Peyer's patch (tissue), 4 donors: Measurements from ENCODE around the gene RALGPS1. TPM values are rescaled to one million over a fixed set of nuclear protein-coding genes. Genes with fewer than 3 reads are reported as not detected.
A peak's percentile ranks its signal among the peaks of the same experiment; 100 is the strongest.

Experiments used
- DNase-seq, 3 donors: peaks; one replicate each; pipeline ENCODE4 v3.0.0-alpha.2; 2017 to 2019
- H3K27ac ChIP-seq, 4 donors: fragments of 200-600 bp; sonication (generic); one replicate each; pipeline ENCODE4 v1.5.1; 2016 to 2019
- H3K27me3 ChIP-seq, 2 donors: fragments of 200-600 bp; sonication (generic); one replicate each; pipeline ENCODE4 v1.5.1; 2019
- H3K36me3 ChIP-seq, 3 donors: fragments of 200-600 bp; sonication (generic); one replicate each; pipeline ENCODE4 v1.5.1; 2016 to 2019
- H3K4me1 ChIP-seq, 4 donors: fragments of 200-600 bp; sonication (generic); one replicate each; pipeline ENCODE4 v1.5.1; 2016 to 2019
- H3K4me3 ChIP-seq, 4 donors: fragments of 200-600 bp; sonication (generic); 1 replicate in 3 of 4; 2 replicates in 1 of 4; pipeline ENCODE4 v1.5.1; 2016 to 2019; ENCODE audit warnings: mild to moderate bottlenecking in 1 of 4
- H3K9me3 ChIP-seq, 4 donors: fragments of 200-600 bp; sonication (generic); one replicate each; pipeline ENCODE4 v1.5.1; 2016 to 2019; ENCODE audit warnings: mild to moderate bottlenecking in 1 of 4
- CTCF ChIP-seq, 6 experiments: fragments of 450-650 bp in 4 of 6; fragments of 200-600 bp in 2 of 6; sonication (generic) in 1 of 6; IDR thresholded peaks; one replicate each; pipeline ENCODE4 v1.5.1; 2017 to 2019; ENCODE audit warnings: antibody characterized with exemption in 6 of 6, mild to moderate bottlenecking in 3 of 6, moderate library complexity in 1 of 6
- POLR2A ChIP-seq, 2 donors: fragments of 450-650 bp; IDR thresholded peaks; one replicate each; pipeline ENCODE4 v1.5.1; 2017; ENCODE audit warnings: antibody characterized with exemption in 2 of 2, mild to moderate bottlenecking in 2 of 2, moderate library complexity in 2 of 2
- total RNA-seq, 4 donors: library from RNA; depleted of rRNA; stranded (reverse); fragments of >200 nt; gene quantifications; one replicate each; pipeline ENCODE4 v1.1.0, GENCODE V29; 2016

RALGPS1 gene
- total RNA-seq, 4 donors from 2014 or later: 38.8 to 158 (median 141) TPM

GRCh38 chr9:127020036-127020801 is 105.6 kb downstream of the RALGPS1 start:
- H3K4me3 ChIP-seq: no peak overlapping the region
- H3K27ac ChIP-seq: no peak overlapping the region
- H3K27me3 ChIP-seq: no peaks in the 10 kb centered on the region
- no peak for DNase-seq
- TF ChIP-seq POLR2A (IDR thresholded peaks at IDR 0.05) (no peak), CTCF (IDR thresholded peaks at IDR 0.05) (no peak)
- H3K4me1 ChIP-seq: peaks cover 0 to 6% (median 0%) of the 10 kb centered on the region in 4 donors
- H3K9me3 ChIP-seq: no peaks in the 10 kb centered on the region
- H3K36me3 ChIP-seq: peaks cover 0 to 5% (median 0%) of the 10 kb centered on the region in 3 donors

GRCh38 chr9:127020802-127021078 is 106.2 kb downstream of the RALGPS1 start:
- Histone ChIP-seq H3K4me3 (no peak overlapping the region), H3K4me1 (peaks cover 0 to 6% (median 0%) of the 10 kb centered on the region in 4 donors), H3K36me3 (peaks cover 0 to 5% (median 0%) of the 10 kb centered on the region in 3 donors), H3K27ac (peak overlapping the region in 1 of 4 donors; percentile 77), H3K27me3 (no peaks in the 10 kb centered on the region), H3K9me3 (no peaks in the 10 kb centered on the region)
- TF ChIP-seq CTCF (IDR thresholded peaks at IDR 0.05) (no peak), POLR2A (IDR thresholded peaks at IDR 0.05) (no peak)
- no peak for DNase-seq

- no peak for TF ChIP-seq POLR2A (IDR thresholded peaks at IDR 0.05)
- no peak for TF ChIP-seq CTCF (IDR thresholded peaks at IDR 0.05)
- H3K4me1 ChIP-seq: peaks cover 0 to 6% (median 0%) of the 10 kb centered on the region in 4 donors
- no peaks in the 10 kb centered on the region for H3K27me3 ChIP-seq
- no peaks in the 10 kb centered on the region for H3K9me3 ChIP-seq
- DNase-seq: peak in 2 of 3 donors; percentile 21 to 78
- H3K27ac ChIP-seq: peak overlapping the region; percentile 35 to 77 (median 50)
- peaks cover 0 to 5% (median 0%) of the 10 kb centered on the region in 3 donors for H3K36me3 ChIP-seq
- H3K4me3 ChIP-seq: no peak overlapping the region
These were observed 107.2 kb downstream of the RALGPS1 start for GRCh38 chr9:127021664-127022363.

GRCh38 chr9:127022913-127023660 is 108.5 kb downstream of the RALGPS1 start:
- no peak overlapping the region for H3K4me3 ChIP-seq
- H3K36me3 ChIP-seq: no peaks in the 10 kb centered on the region
- peaks cover 0 to 6% (median 0%) of the 10 kb centered on the region in 4 donors for H3K4me1 ChIP-seq
- TF ChIP-seq CTCF (IDR thresholded peaks at IDR 0.05) (no peak), POLR2A (IDR thresholded peaks at IDR 0.05) (no peak)
- no peak for DNase-seq
- H3K27me3 ChIP-seq: no peaks in the 10 kb centered on the region
- peak overlapping the region; percentile 31 to 77 (median 50) for H3K27ac ChIP-seq
- H3K9me3 ChIP-seq: no peaks in the 10 kb centered on the region

- TF ChIP-seq CTCF (IDR thresholded peaks at IDR 0.05) (no peak), POLR2A (IDR thresholded peaks at IDR 0.05) (no peak)
- Histone ChIP-seq H3K9me3 (no peaks in the 10 kb centered on the region), H3K27ac (no peak overlapping the region), H3K36me3 (no peaks in the 10 kb centered on the region), H3K4me3 (no peak overlapping the region), H3K27me3 (no peaks in the 10 kb centered on the region), H3K4me1 (peaks cover 0 to 6% (median 0%) of the 10 kb centered on the region in 4 donors)
- DNase-seq: no peak
These were observed 110.5 kb downstream of the RALGPS1 start for GRCh38 chr9:127025042-127025441.
